Mammary epithelial cell (primary cell): ENCODE data around the gene LTBP2.

Experiments
- EZH2 ChIP-seq: IDR thresholded peaks from 2 replicates; pipeline ENCODE4 v1.6.1; 2012; ENCODE audit warnings: low read length, inconsistent platforms, borderline replicate concordance
- TF ChIP-seq, protein P1 (sequence below), 2 donors: IDR thresholded peaks in 1 of 2; conservative IDR thresholded peaks in 1 of 2; 2 replicates each; pipeline ENCODE4 v1.5.1; 2011 to 2012; ENCODE audit warnings: inconsistent platforms in 2 of 2, low read length in 2 of 2, mild to moderate bottlenecking in 2 of 2, control low read depth in 1 of 2, low read depth in 1 of 2; ENCODE audit not compliant: insufficient read depth in 1 of 2; ENCODE audit errors: extremely low read depth in 1 of 2

DNA sequence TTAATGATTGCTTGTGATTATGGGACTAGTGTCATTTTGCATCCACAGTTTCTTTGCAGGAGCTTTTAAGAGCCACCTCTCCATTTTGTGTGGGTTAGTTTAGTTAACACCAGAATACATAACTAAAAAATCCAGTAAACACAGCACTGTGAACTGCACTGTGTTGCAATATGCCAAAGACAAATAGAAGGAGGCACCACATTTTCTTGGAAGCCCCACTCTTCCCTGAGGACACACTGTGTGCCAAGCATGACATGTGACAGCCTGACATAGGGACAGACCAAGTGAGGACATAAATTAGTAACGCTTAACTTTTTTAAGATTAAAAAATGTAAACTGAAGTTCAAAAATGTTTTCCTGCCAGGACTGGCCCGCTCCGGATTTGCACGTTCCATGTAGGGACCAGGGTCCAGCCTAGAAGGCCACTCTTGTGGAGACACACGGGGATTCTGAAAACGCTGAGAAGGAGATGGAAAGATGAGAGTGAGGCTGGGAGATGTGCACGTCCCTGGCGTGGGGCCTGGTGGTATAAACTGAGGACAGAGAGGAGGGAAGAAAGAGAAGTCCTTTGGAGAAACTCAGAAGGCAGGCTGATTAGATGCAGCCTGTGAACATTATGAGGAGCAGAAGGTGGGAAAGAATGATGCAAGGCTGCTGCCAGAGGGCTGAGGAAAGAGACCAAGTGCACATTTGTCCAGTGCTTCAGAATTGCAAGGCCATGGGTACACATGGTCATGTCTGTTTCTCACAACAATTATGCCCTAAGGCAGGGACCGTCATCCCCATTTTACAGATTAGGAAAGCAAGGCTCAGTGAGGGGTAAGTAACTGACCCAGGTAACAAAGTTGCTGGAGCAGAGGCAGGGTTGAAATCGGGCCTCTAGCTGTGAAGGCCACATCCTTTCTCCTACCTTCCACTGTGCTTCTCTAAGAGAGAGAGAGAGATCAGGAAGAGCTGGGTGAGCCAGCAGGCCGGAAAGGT lies 73.3 kb downstream of the LTBP2 start:
- TF ChIP-seq, protein P1, sequence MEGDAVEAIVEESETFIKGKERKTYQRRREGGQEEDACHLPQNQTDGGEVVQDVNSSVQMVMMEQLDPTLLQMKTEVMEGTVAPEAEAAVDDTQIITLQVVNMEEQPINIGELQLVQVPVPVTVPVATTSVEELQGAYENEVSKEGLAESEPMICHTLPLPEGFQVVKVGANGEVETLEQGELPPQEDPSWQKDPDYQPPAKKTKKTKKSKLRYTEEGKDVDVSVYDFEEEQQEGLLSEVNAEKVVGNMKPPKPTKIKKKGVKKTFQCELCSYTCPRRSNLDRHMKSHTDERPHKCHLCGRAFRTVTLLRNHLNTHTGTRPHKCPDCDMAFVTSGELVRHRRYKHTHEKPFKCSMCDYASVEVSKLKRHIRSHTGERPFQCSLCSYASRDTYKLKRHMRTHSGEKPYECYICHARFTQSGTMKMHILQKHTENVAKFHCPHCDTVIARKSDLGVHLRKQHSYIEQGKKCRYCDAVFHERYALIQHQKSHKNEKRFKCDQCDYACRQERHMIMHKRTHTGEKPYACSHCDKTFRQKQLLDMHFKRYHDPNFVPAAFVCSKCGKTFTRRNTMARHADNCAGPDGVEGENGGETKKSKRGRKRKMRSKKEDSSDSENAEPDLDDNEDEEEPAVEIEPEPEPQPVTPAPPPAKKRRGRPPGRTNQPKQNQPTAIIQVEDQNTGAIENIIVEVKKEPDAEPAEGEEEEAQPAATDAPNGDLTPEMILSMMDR (conservative IDR thresholded peaks at IDR 0.05 in 1 of 2, IDR thresholded peaks at IDR 0.05 in 1 of 2; ENCODE audit: extremely low read depth in 1 of 2, insufficient read depth in 1 of 2, low read depth in 1 of 2, low read length in 2 of 2) = no peak
- no peak for TF ChIP-seq EZH2
